ENCODE data around the gene SIN3B.

Gene SIN3B

DNA sequence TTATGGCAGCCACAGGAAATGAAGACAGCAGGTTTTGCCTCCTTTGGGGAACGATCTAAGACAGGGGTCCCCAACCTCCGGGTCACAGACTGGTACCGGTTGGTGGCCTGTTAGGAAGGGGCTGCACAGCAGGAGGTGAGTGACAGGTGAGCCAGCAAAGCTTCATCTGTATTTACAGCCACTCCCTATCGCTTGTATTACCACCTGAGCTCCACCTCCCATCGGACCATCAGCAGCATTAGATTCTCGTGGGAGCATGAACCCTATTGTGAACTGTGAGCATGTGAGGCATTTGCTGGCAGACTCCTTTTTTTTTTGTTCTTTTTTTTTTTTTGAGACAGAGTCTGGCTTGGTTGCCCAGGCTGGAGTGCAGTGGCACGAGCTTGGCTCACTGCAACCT, 81.8 kb downstream of the SIN3B start:
- no peak for DNase-seq (ENCODE audit: low spot score)

- DNase-seq (ENCODE audit: low spot score) = no peak
Observed at GRCh38 chr19:16912780-16913179, 83.6 kb downstream of the SIN3B start.

- DNase-seq (ENCODE audit: low spot score) = no peak
Observed at GRCh38 chr19:16914421-16914820, 85.2 kb downstream of the SIN3B start.

DNA sequence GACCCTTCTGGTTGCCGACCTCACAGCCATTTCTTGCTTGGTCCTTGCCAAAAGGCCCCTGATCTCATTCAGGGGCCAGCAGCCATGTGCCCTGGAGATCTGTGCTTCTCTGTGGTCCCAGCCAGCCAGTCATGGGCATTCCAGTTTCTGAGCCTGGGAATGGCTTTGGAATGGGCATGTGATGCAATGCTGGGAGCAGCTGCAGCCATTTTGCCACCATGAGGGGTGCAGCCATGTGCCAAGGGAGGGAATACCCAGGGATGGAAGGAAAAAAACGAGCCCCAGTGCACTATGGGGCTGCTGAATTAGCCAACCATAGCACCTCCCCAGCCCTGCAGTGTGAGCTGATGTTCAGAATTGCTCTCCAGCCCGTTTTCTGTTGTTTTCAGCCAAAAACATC, 85.9 kb downstream of the SIN3B start:
- DNase-seq (ENCODE audit: low spot score) = no peak

GRCh38 chr19:16915734-16916133, 86.5 kb downstream of the SIN3B start:
- DNase-seq (ENCODE audit: low spot score) = no peak

DNA sequence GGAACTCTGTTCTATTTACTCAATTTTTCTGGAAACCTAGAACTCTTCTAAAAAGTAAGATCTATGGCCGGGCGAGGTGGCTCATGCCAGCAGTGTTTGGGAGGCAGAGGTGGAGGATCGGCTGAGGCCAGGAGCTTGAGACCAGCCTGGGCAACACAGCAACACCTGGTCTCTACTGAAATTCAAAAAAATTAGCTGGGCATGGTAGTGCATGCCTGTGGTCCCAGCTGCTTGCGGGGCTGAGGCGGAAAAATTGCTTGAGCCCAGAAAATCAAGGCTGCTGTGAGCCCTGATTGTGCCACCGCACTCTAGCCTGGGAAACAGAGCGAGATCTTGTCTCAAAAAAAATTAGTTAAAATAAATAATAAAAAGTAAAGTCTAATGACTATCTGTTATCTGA, 88.2 kb downstream of the SIN3B start:
- DNase-seq (ENCODE audit: low spot score) = no peak

GRCh38 chr19:16919496-16919895, 90.3 kb downstream of the SIN3B start:
- DNase-seq (ENCODE audit: low spot score) = no peak

- DNase-seq (ENCODE audit: low spot score) = no peak
Observed at GRCh38 chr19:16920816-16921529, 91.8 kb downstream of the SIN3B start.

- no peak for DNase-seq (ENCODE audit: low spot score)
Observed at GRCh38 chr19:16921766-16922591, 92.8 kb downstream of the SIN3B start.

DNA sequence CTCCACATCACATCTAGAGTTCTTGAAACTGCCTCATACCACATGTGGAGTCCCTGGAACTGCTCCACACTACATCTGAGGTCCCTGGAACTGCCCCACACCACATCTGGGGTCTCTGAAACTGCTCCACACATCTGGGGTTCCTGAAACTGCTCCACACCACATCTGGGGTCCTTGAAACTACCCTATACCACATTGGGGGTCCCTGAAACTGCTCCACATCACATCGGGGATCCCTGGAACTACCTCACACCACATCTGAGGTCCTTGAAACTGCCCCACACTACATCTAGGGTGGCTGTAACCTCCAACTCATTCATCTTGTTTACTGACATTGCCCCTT, 93.4 kb downstream of the SIN3B start:
- no peak for DNase-seq (ENCODE audit: low spot score)

- no peak for DNase-seq (ENCODE audit: low spot score)
Observed at GRCh38 chr19:16922949-16923348, 93.8 kb downstream of the SIN3B start.

GRCh38 chr19:16927883-16928282, 98.7 kb downstream of the SIN3B start:
- no peak for DNase-seq (ENCODE audit: low spot score)

GRCh38 chr19:16928351-16928750, 99.2 kb downstream of the SIN3B start:
- no peak for DNase-seq (ENCODE audit: low spot score)

DNA sequence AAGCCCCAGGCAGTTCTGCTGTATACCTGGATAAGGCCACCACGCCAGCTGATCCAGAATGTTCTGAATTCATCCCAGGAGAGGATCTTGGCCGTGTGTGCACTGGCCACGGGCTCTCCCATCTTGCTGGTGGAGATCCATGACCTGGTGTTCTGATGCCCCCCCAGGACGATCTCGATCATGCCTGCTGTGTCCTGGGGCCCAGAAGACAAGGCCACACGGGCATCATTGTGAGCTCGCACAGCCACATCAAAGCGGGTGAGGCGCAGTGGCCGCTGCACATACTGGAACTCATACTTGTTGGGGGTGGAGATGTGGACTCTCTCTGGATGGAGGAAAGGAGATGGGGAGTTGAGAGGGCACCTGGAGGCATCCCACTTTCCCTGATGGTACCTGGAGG, 99.7 kb downstream of the SIN3B start:
- DNase-seq (ENCODE audit: low spot score) = no peak

Measured in activated CD4-positive, alpha-beta T cell treated with anti-CD3 and anti-CD28 coated beads, Interleukin-2, Interleukin-4, amounts not matched to agents 100 ng/mL and 50 ng/mL, durations not matched to agents 16 hours and 8 hours (primary cell).